AG09309 (cell line): ENCODE measurements around the gene SH2B2.

Experiments used
- DNase-seq: peaks from one replicate; pipeline ENCODE4 v3.0.0-alpha.2; 2010; ENCODE audit warnings: low read depth
- H3K4me3 ChIP-seq: 2 replicates; pipeline ENCODE4 v1.5.1; 2011; ENCODE audit warnings: mild to moderate bottlenecking, low read depth, low read length, moderate library complexity; ENCODE audit not compliant: control insufficient read depth
- CTCF ChIP-seq: IDR thresholded peaks from 2 replicates; pipeline ENCODE4 v1.5.1; 2011; ENCODE audit warnings: mild to moderate bottlenecking, low read depth, low read length, inconsistent platforms; ENCODE audit not compliant: insufficient read depth, control insufficient read depth; ENCODE audit errors: missing control alignments

Gene SH2B2

GRCh38 chr7:102280521-102280920 is 6.1 kb upstream of the SH2B2 start:
- DNase-seq: no peak
- no peak for TF ChIP-seq CTCF
- H3K4me3 ChIP-seq: no peak overlapping the region

GRCh38 chr7:102281785-102282184 is 4.9 kb upstream of the SH2B2 start:
- no peak for DNase-seq
- no peak for TF ChIP-seq CTCF
- H3K4me3 ChIP-seq: no peak overlapping the region

- TF ChIP-seq CTCF: no peak
Observed at GRCh38 chr7:102282465-102283362, 4.0 kb upstream of the SH2B2 start.

GRCh38 chr7:102283477-102284189 is 3.0 kb upstream of the SH2B2 start:
- no peak overlapping the region for H3K4me3 ChIP-seq
- TF ChIP-seq CTCF: no peak
- no peak for DNase-seq

More at GRCh38 chr7:102282465-102283362, 4.0 kb upstream of the SH2B2 start:
- DNase-seq: no peak
- no peak overlapping the region for H3K4me3 ChIP-seq

- no peak overlapping the region for H3K4me3 ChIP-seq
- no peak for TF ChIP-seq CTCF
- no peak for DNase-seq
Observed at GRCh38 chr7:102284399-102284798, 2.3 kb upstream of the SH2B2 start.

GRCh38 chr7:102284891-102285539 is 1.7 kb upstream of the SH2B2 start:
- TF ChIP-seq CTCF: no peak
- DNase-seq: no peak
- H3K4me3 ChIP-seq: no peak overlapping the region
